ENCODE measurements around the gene CAND1.

The CAND1 gene

DNA sequence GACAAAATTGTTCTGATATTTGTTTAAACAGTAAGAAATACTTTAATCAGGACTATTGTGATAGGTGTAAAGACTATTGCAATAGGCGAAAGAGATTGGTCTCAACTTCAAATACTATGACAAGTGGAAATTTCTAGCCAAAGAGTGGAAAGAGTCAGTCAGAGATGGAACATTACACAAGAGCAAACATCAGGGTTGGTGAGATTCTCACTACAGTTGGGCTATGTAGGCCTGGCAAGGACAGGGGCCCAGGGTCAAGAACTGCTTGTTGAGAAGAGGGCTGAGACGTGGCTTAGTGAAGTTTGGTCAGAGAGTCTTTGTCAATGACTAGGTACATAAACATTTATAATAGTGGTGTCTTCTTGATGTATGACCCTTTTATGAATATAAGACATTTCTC lies 19.4 kb downstream of the CAND1 start:
- TF ChIP-seq, protein P1, sequence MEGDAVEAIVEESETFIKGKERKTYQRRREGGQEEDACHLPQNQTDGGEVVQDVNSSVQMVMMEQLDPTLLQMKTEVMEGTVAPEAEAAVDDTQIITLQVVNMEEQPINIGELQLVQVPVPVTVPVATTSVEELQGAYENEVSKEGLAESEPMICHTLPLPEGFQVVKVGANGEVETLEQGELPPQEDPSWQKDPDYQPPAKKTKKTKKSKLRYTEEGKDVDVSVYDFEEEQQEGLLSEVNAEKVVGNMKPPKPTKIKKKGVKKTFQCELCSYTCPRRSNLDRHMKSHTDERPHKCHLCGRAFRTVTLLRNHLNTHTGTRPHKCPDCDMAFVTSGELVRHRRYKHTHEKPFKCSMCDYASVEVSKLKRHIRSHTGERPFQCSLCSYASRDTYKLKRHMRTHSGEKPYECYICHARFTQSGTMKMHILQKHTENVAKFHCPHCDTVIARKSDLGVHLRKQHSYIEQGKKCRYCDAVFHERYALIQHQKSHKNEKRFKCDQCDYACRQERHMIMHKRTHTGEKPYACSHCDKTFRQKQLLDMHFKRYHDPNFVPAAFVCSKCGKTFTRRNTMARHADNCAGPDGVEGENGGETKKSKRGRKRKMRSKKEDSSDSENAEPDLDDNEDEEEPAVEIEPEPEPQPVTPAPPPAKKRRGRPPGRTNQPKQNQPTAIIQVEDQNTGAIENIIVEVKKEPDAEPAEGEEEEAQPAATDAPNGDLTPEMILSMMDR (conservative IDR thresholded peaks at IDR 0.05; ENCODE audit: control insufficient read depth, insufficient read depth, low read depth, low read length) = no peak
- H3K4me3 ChIP-seq (ENCODE audit: control insufficient read depth, low read depth, low read length) = no peak overlapping the region
- DNase-seq (ENCODE audit: low read depth) = no peak

DNA sequence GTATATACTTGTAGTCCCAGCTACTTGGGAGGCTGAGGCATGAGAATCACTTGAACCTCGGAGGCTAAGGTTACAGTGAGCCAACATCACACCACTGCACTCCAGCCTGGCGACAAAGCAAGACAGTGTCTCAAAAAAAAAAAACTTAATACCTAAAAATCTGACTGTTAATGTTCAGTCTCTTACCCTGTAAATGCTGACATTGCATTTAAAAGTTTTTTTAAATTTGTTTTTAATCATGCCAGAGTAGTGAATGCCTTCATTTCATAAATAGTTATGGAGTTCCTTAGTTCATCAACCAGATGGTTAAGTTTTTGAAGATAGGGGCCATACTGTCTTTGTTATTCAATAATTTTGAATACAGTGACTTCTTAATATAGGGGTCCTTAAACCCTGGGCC lies 21.2 kb downstream of the CAND1 start:
- no peak for DNase-seq (ENCODE audit: low read depth)
- TF ChIP-seq, protein P1 (conservative IDR thresholded peaks at IDR 0.05; ENCODE audit: control insufficient read depth, insufficient read depth, low read depth, low read length) = no peak
- no peak overlapping the region for H3K4me3 ChIP-seq (ENCODE audit: control insufficient read depth, low read depth, low read length)

DNA sequence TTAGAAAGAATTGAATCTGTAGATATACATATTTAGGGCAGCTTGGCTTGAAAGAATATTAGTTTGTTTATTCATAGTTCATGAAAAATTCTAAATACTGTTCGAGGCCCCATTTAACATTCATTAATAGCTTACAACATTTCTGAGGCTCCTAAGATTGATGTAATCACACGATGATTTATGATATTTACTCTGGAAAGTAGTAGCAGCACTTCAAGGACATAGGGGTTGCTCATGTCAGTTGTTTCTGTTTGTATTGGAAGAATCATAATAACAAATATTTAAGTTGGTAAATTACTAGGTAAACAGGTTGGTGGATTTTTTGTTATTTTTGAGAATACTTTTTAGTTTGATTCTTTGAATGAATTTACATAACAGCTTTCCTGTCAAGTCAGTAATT lies 30.4 kb downstream of the CAND1 start:
- H3K4me3 ChIP-seq (ENCODE audit: control insufficient read depth, low read depth, low read length) = no peak overlapping the region
- TF ChIP-seq, protein P1 (conservative IDR thresholded peaks at IDR 0.05; ENCODE audit: control insufficient read depth, insufficient read depth, low read depth, low read length) = no peak
- no peak for DNase-seq (ENCODE audit: low read depth)

DNA sequence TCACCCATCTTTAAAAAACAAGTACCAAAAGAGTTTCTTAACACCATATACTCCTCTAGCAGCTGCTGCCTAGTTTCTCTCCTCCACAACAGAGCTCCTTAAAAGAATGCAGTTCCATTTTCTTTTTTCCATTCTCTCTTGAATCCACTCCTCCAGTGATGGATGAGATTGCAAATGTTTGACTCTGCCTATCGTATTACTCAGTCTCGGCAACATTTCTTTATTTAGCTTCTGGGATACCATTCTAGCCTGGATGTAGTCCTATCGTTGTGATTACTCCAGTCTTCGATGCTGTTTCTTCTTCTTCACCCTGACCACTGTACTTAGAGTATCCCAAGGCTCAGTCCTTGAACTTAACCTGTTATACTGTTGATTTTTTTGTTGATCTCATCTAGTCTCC lies 30.8 kb downstream of the CAND1 start:
- TF ChIP-seq, protein P1 (conservative IDR thresholded peaks at IDR 0.05; ENCODE audit: control insufficient read depth, insufficient read depth, low read depth, low read length) = no peak
- DNase-seq (ENCODE audit: low read depth) = no peak

DNA sequence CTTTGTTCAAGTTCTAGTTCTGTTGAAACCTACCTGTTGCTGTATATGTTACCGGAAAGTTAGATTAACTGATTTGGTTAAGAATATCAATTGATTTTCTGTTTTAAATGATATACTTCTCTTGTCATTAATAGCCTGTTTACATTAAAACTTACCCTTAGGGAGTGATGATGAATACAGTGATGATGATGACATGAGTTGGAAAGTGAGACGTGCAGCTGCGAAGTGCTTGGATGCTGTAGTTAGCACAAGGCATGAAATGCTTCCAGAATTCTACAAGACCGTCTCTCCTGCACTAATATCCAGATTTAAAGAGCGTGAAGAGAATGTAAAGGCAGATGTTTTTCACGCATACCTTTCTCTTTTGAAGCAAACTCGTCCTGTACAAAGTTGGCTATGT lies 33.0 kb downstream of the CAND1 start:
- peak; percentile 7 for DNase-seq (ENCODE audit: low read depth)
- TF ChIP-seq, protein P1 (conservative IDR thresholded peaks at IDR 0.05; ENCODE audit: control insufficient read depth, insufficient read depth, low read depth, low read length) = no peak

More for the DNA sequence above, 30.8 kb downstream of the CAND1 start:
- H3K4me3 ChIP-seq (ENCODE audit: control insufficient read depth, low read depth, low read length) = no peak overlapping the region

DNA sequence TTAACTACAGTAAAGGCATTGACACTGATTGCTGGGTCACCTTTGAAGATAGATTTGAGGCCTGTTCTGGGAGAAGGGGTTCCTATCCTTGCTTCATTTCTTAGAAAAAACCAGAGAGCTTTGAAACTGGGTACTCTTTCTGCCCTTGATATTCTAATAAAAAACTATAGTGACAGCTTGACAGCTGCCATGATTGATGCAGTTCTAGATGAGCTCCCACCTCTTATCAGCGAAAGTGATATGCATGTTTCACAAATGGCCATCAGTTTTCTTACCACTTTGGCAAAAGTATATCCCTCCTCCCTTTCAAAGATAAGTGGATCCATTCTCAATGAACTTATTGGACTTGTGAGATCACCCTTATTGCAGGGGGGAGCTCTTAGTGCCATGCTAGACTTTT lies 36.4 kb downstream of the CAND1 start:
- TF ChIP-seq, protein P1 (conservative IDR thresholded peaks at IDR 0.05; ENCODE audit: control insufficient read depth, insufficient read depth, low read depth, low read length) = no peak
- no peak overlapping the region for H3K4me3 ChIP-seq (ENCODE audit: control insufficient read depth, low read depth, low read length)
- no peak for DNase-seq (ENCODE audit: low read depth)

More for the DNA sequence above, 33.0 kb downstream of the CAND1 start:
- H3K4me3 ChIP-seq (ENCODE audit: control insufficient read depth, low read depth, low read length) = no peak overlapping the region

DNA sequence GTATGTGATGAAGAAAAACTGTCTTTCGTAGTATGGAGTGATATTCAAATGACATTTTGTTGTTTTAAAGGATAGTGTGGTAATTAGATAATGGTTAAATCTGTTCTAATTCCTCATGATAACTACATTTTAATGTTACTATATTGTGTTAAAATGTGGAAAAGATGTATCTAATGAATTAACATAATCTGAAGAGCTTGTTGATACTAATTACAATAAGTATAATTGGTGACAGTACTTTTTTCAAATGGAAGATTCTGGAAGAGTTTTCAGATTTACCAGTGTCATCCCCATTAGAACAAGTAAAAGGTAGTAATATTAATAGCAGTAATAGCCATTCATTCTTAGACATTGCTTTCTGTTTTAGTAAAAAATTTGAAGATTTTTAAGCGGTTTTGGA lies 37.6 kb downstream of the CAND1 start:
- DNase-seq (ENCODE audit: low read depth) = no peak
- H3K4me3 ChIP-seq (ENCODE audit: control insufficient read depth, low read depth, low read length) = no peak overlapping the region
- TF ChIP-seq, protein P1 (conservative IDR thresholded peaks at IDR 0.05; ENCODE audit: control insufficient read depth, insufficient read depth, low read depth, low read length) = no peak

All from fibroblast of mammary gland (primary cell).